SJSA1 (cell line): Measurements from ENCODE around the gene CUEDC2. TPM values are rescaled to one million over a fixed set of nuclear protein-coding genes. Genes with fewer than 3 reads are reported as not detected.
A peak's percentile ranks its signal among the peaks of the same experiment; 100 is the strongest.

Source experiments
- DNase-seq, 2 experiments: peaks; one replicate each; pipeline ENCODE4 v3.0.0-alpha.2; 2015 to 2020; ENCODE audit warnings: low spot score in 2 of 2, low read depth in 1 of 2
- H3K27ac ChIP-seq: fragments of 250-450 bp; sonication (Bioruptor Pico); 2 replicates; pipeline ENCODE4 v1.5.1; 2020; ENCODE audit warnings: mild to moderate bottlenecking, moderate library complexity
- H3K27me3 ChIP-seq: fragments of 250-450 bp; sonication (Bioruptor Pico); replicated peaks from 2 replicates; pipeline ENCODE4 v1.5.1; 2020; ENCODE audit warnings: mild to moderate bottlenecking, moderate library complexity
- H3K36me3 ChIP-seq: fragments of 250-450 bp; sonication (Bioruptor Pico); 2 replicates; pipeline ENCODE4 v1.5.1; 2020; ENCODE audit warnings: mild to moderate bottlenecking
- H3K4me1 ChIP-seq: fragments of 250-450 bp; sonication (Bioruptor Pico); replicated peaks from 2 replicates; pipeline ENCODE4 v1.6.1; 2021; ENCODE audit warnings: mild to moderate bottlenecking
- H3K4me3 ChIP-seq: fragments of 250-450 bp; sonication (Bioruptor Pico); 2 replicates; pipeline ENCODE4 v1.5.1; 2020; ENCODE audit warnings: mild to moderate bottlenecking
- H3K9me3 ChIP-seq: fragments of 250-450 bp; sonication (Bioruptor Pico); replicated peaks from 2 replicates; pipeline ENCODE4 v1.5.1; 2020; ENCODE audit warnings: mild to moderate bottlenecking
- total RNA-seq: library from RNA; depleted of rRNA; stranded (reverse); fragments of >200 nt; shearing (Covaris generic); gene quantifications from 2 replicates; pipeline ENCODE4 v1.2.3, GENCODE V29; 2014

Gene CUEDC2
- total RNA-seq, 1 experiment from 2014 or later, result 57.9 TPM

DNA sequence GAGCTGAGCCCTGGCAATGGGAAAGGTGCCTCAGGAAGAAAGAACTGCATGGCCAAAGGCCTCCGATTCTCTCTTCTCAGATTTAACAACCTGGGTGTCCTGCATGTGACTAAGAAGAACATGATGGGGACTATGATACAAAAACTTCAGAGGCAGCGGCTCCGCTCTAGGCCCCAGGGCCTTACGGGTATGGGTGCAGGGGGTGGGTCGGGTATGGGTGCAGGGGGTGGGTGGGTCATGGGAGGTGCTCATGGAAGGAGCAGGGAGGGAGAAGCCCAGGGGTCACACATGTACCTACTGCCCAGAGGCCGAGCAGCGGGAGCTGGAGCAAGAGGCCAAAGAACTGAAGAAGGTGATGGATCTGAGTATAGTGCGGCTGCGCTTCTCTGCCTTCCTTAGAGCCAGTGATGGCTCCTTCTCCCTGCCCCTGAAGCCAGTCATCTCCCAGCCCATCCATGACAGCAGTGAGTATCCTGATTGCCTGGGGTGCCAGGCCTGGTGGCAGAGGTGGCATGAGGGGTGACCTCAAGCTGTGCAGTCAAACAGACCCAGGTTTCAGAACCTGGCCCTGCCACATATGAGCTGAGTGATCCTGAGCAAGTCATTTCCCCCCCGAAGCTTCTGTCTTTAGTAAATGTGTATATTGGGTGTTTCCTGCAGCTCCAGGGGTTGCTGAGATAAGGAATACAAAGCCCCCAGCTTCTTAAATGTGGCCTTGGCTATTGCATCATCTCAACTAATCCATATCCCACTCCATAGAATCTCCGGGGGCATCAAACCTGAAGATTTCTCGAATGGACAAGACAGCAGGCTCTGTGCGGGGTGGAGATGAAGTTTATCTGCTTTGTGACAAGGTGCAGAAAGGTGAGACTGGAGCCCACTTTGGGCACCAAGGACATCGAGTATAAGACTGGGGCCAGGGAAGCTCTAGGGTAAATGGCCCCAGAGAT is 34.9 kb downstream of the CUEDC2 start:
- H3K27ac ChIP-seq, result no peak overlapping the region
- no peaks in the 10 kb centered on the region; the same call in 1 of the 2 replicates for H3K9me3 ChIP-seq
- no peaks in the 10 kb centered on the region; the same call in 1 of the 2 replicates for H3K27me3 ChIP-seq
- H3K36me3 ChIP-seq, result peaks cover 57% of the 10 kb centered on the region
- DNase-seq, result no peak
- peaks cover 44% of the 10 kb centered on the region for H3K4me1 ChIP-seq
- H3K4me3 ChIP-seq, result no peak overlapping the region

DNA sequence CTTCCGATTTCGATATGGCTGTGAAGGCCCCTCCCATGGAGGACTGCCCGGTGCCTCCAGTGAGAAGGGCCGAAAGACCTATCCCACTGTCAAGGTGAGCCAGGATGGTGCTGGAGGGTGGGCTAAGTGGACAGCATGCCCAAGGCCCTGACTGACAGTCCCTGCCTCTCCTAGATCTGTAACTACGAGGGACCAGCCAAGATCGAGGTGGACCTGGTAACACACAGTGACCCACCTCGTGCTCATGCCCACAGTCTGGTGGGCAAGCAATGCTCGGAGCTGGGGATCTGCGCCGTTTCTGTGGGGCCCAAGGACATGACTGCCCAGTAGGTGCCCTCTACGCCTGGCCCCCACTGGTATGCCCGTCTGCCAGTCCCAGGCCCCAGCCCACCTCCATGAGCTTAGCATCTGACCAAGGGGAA is 35.6 kb downstream of the CUEDC2 start:
- Histone ChIP-seq H3K27ac (peak overlapping the region; percentile 60; the same call in 1 of the 2 replicates), H3K27me3 (no peaks in the 10 kb centered on the region; the same call in 1 of the 2 replicates), H3K4me3 (no peak overlapping the region), H3K9me3 (no peaks in the 10 kb centered on the region; the same call in 1 of the 2 replicates), H3K36me3 (peaks cover 51% of the 10 kb centered on the region), H3K4me1 (peaks cover 40% of the 10 kb centered on the region)
- DNase-seq, result no peak

GRCh38 chr10:102396317-102396650 is 36.1 kb downstream of the CUEDC2 start:
- H3K9me3 ChIP-seq, result no peaks in the 10 kb centered on the region; the same call in 1 of the 2 replicates
- H3K4me3 ChIP-seq, result peak overlapping the region; percentile 62
- peaks cover 47% of the 10 kb centered on the region for H3K36me3 ChIP-seq
- peaks cover 36% of the 10 kb centered on the region for H3K4me1 ChIP-seq
- H3K27me3 ChIP-seq, result no peaks in the 10 kb centered on the region; the same call in 1 of the 2 replicates
- no peak for DNase-seq
- H3K27ac ChIP-seq, result peak overlapping the region; percentile 60; the same call in 1 of the 2 replicates

GRCh38 chr10:102395400-102396316 is 36.7 kb downstream of the CUEDC2 start, which contains the start of gene NFKB2:
Gene NFKB2, plus strand, starts transcription at chr10:102395705. Its CDS starts 255 bp downstream, at chr10:102395960.
- Histone ChIP-seq H3K9me3 (no peaks in the 10 kb centered on the region; the same call in 1 of the 2 replicates), H3K27me3 (no peaks in the 10 kb centered on the region; the same call in 1 of the 2 replicates), H3K27ac (peak within 1 kb of the TSS; percentile 96), H3K36me3 (peaks cover 41% of the 10 kb centered on the region), H3K4me1 (peaks cover 36% of the 10 kb centered on the region), H3K4me3 (peak within 1 kb of the TSS; percentile 62)
- peak; percentile 88 to 91 for DNase-seq

- peaks cover 33% of the 10 kb centered on the region for H3K36me3 ChIP-seq
- H3K4me1 ChIP-seq, result peaks cover 34% of the 10 kb centered on the region
- H3K4me3 ChIP-seq, result peak overlapping the region; percentile 62
- H3K27ac ChIP-seq, result peak overlapping the region; percentile 96
- peak in 1 of 2 experiments; percentile 53 for DNase-seq
- no peaks in the 10 kb centered on the region; the same call in 1 of the 2 replicates for H3K27me3 ChIP-seq
- H3K9me3 ChIP-seq, result no peaks in the 10 kb centered on the region; the same call in 1 of the 2 replicates
Observed at GRCh38 chr10:102394801-102395399, 37.5 kb downstream of the CUEDC2 start.

DNA sequence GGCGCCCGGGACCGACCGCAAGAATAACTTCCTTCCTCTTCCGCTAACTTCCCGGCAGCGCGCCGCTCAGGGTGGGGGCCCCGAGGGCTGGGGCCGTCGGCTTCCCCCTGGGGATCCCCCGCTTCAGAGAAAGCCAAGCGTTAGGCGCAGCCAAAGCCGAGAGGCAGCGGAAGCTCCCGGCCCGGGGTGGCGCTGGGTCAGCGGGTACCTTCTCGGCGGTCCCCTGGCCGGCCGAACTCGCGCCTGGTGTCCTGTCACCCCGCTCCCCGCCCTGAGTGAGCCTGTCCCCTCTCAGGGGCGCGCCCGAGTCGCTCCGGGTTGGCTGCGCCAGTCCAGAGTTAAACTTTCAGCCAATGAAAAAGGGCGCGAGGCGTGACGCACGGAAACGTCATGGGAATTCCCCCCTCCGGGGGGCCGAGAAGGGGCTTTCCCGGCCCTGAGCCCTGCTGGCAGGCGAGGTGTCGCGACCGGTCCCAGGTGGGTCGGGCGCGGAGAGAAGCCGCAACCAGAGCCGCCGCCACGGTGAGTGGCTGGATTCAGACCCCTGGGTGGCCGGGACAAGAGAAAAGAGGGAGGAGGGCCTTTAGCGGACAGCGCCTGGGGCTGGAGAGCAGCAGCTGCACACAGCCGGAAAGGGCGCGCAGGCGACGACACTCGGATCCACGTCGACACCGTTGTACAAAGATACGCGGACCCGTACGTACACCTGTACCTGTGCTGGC is 38.1 kb downstream of the CUEDC2 start:
- H3K9me3 ChIP-seq, result no peaks in the 10 kb centered on the region; the same call in 1 of the 2 replicates
- H3K4me3 ChIP-seq, result peak overlapping the region; percentile 62
- peak; percentile 96 to 99 for DNase-seq
- peaks cover 27% of the 10 kb centered on the region for H3K4me1 ChIP-seq
- peak overlapping the region; percentile 96 for H3K27ac ChIP-seq
- peaks cover 26% of the 10 kb centered on the region for H3K36me3 ChIP-seq
- no peaks in the 10 kb centered on the region; the same call in 1 of the 2 replicates for H3K27me3 ChIP-seq

- H3K9me3 ChIP-seq, result no peaks in the 10 kb centered on the region
- peak overlapping the region; percentile 96 for H3K27ac ChIP-seq
- no peaks in the 10 kb centered on the region; the same call in 1 of the 2 replicates for H3K27me3 ChIP-seq
- H3K4me1 ChIP-seq, result peaks cover 23% of the 10 kb centered on the region
- peak overlapping the region; percentile 62 for H3K4me3 ChIP-seq
- no peak for DNase-seq
- peaks cover 20% of the 10 kb centered on the region for H3K36me3 ChIP-seq
Observed at GRCh38 chr10:102393411-102394078, 38.8 kb downstream of the CUEDC2 start.

DNA sequence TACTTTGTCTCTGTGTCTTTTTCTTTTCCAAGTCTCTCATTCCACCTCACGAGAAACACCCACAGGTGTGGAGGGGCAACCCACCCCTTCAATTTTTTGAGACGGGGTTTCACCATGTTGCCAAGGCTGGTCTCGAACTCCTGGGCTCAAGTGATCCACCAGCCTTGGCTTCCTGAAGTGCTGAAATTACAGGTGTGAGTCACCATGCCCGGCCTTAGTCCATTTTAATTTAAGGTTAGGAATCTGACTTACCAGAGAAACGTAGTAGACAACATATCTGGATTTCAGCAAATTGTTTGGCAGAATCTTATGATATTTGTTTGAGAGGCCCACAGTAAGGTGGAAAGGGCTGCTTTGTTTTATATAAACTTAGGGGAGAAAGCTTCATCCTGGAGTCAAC is 40.1 kb downstream of the CUEDC2 start:
- Histone ChIP-seq H3K27me3 (no peaks in the 10 kb centered on the region; the same call in 1 of the 2 replicates), H3K36me3 (peaks cover 8% of the 10 kb centered on the region), H3K4me1 (peaks cover 23% of the 10 kb centered on the region), H3K4me3 (no peak overlapping the region), H3K27ac (no peak overlapping the region), H3K9me3 (no peaks in the 10 kb centered on the region)
- DNase-seq, result no peak

DNA sequence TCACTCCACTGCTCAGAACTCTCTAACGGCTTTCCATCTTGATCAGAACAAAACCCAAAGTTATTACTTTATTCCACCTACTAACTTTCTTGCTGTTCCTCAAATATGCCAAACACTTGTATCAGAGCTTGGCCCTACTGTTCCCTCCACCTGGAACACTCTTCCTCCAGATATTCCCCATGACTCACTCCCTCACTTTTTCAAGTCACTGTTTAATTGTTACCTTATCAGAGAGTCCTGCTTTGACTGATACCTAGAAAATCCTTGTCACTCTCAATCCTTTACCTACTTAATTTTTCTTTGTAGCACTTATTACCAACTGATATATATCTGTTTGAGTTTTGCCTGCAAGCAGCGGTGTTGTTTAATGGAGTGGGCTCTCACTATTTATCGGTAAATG is 42.5 kb downstream of the CUEDC2 start:
- Histone ChIP-seq H3K4me1 (peaks cover 9% of the 10 kb centered on the region), H3K4me3 (no peak overlapping the region), H3K36me3 (no peaks in the 10 kb centered on the region), H3K27ac (no peak overlapping the region), H3K9me3 (no peaks in the 10 kb centered on the region), H3K27me3 (no peaks in the 10 kb centered on the region)
- no peak for DNase-seq

DNA sequence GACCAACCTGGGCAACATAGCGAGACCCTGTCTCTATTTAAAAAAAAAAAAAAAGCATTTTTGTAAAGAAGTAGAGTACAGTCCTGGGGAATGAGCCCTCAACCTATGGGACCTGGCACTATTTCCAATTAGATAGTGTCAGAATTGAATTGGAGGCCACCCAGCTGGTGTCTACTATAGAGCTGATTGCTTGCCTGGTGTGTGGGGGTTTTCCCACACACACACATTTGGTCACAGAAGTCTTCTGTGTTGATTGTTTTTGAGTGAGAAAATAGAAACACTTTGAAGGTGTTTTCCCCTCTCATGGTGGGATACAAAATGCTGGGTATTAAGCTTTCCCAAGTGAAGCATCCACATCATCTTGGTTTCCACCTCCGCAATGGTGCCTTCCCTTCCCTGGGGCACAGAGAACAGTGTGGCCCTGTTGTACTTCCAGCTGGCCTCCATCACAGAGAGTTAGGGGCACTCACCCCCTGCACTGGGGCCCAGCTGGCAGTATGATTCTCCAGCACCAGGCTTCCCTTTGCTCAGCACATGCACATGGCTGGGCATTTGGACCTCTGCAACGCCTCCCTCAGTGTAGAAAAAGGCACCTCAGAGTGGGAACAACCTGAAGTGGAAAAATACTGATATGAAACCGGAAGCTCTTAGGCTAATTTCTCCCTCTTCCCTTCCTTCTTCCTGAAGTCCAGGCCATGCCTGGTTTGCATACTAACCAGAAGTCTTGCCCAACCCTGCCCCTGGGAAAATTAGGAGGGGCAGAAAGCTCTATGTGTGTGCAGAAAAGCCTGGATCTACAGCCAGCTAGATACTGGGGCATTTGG is 47.6 kb downstream of the CUEDC2 start:
- H3K27ac ChIP-seq, result no peak overlapping the region
- H3K27me3 ChIP-seq, result no peaks in the 10 kb centered on the region
- no peaks in the 10 kb centered on the region for H3K9me3 ChIP-seq
- H3K4me3 ChIP-seq, result no peak overlapping the region
- peaks cover 23% of the 10 kb centered on the region for H3K36me3 ChIP-seq
- H3K4me1 ChIP-seq, result no peaks in the 10 kb centered on the region
- no peak for DNase-seq

DNA sequence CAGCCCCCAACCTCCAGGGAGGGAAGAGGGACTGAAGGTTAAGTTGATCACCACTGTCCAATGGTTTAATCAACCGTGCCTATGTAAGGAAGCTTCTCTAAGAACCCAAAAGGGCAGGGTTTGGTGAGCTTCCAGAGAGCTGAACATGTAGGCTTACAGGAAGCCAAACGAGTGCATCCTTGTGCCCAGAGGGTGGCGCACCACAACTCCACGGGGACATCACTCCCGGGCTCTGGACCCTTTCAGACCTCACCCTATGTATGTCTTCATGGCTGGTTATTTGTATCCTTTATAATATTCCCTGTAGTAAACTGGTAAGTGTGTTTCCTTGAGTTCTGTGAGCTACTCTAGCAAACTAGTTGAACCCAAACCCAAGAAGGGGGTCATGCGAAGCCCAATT is 48.3 kb downstream of the CUEDC2 start:
- no peak for DNase-seq

More for the DNA sequence above, 48.3 kb downstream of the CUEDC2 start:
- Histone ChIP-seq H3K9me3 (no peaks in the 10 kb centered on the region), H3K27ac (no peak overlapping the region), H3K27me3 (no peaks in the 10 kb centered on the region), H3K4me3 (no peak overlapping the region), H3K36me3 (peaks cover 30% of the 10 kb centered on the region), H3K4me1 (no peaks in the 10 kb centered on the region)
